ENCODE measurements around the gene SOAT1. TPM values are rescaled to one million over a fixed set of nuclear protein-coding genes. Genes with fewer than 3 reads are reported as not detected.
"Not testable (repeated sequence)": the region's sequence is repeated elsewhere in the genome, so short reads cannot be mapped to it uniquely, and the experiment has no call there.

Gene SOAT1
- polyA plus RNA-seq, 1 of the 3 experiments (the other 2 are of a cell fraction): 8.1 TPM

DNA sequence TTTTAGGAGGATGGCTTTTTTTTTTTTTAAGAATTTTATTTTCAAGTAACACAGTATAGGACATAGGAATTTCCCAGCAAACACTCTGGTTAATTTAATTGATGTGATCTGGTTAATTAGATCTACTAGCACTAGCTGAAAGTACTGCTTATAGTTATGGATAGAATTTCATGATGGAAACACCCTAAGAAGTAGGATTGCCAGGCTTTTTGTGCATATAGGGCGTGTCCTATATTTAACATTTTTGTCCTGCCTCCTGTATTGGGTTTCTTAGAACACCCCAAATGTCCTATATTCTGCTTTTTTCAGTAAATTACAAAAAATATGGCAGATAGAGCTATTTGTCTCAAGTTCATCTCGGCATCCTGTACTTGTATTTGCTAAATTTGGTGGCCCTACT is 58.6 kb downstream of the SOAT1 start:
- DNase-seq: no peak
- H3K4me1 ChIP-seq (ENCODE audit: control insufficient read depth in 1 of 2, insufficient read depth in 2 of 2, low read depth in 1 of 2, low read length in 1 of 2): peaks cover 0 to 5% of the 10 kb centered on the region in 2 experiments; a peak in 2 of 4 replicates
- TF ChIP-seq POLR2AphosphoS5 (IDR thresholded peaks at IDR 0.05; ENCODE audit: low read depth, low read length) (no peak), FOSL2 (IDR thresholded peaks at IDR 0.05; ENCODE audit: borderline replicate concordance, low read depth) (no peak), RCOR1 (IDR thresholded peaks at IDR 0.05; ENCODE audit: low read length) (no peak), MEF2A (IDR thresholded peaks at IDR 0.05; ENCODE audit: borderline replicate concordance, low read depth) (no peak), GABPA (IDR thresholded peaks at IDR 0.05; ENCODE audit: low read depth) (no peak), ELF1 (IDR thresholded peaks at IDR 0.05) (no peak)
- H3F3A ChIP-seq (replicated peaks; ENCODE audit: insufficient read depth): peaks cover 5% of the 10 kb centered on the region
- no peak overlapping the region for H3K9ac ChIP-seq
- no peaks in the 10 kb centered on the region for H3K9me3 ChIP-seq
- no peak overlapping the region for H3K27ac ChIP-seq (ENCODE audit: low read depth in 2 of 2, low read length in 1 of 2)
- H2AFZ ChIP-seq (ENCODE audit: low read depth): no peak overlapping the region
- no peaks in the 10 kb centered on the region for H3K27me3 ChIP-seq (ENCODE audit: insufficient read depth)
- H4K20me1 ChIP-seq (ENCODE audit: insufficient read depth): no peaks in the 10 kb centered on the region
- POLR2A ChIA-PET: no interaction called here
- CTCF ChIA-PET: no interaction called here
- no peak overlapping the region for H3K4me3 ChIP-seq (ENCODE audit: low read depth in 2 of 2, low read length in 1 of 2)
- no peak overlapping the region for H3K4me2 ChIP-seq
- H3K9me2 ChIP-seq: no peaks in the 10 kb centered on the region
- WGBS (ENCODE audit: low lambda C conversion rate): 96% methylated on average over 2 of the region's 2 CpGs
- no peaks in the 10 kb centered on the region for H3K79me2 ChIP-seq (ENCODE audit: insufficient read depth)
- H3K36me3 ChIP-seq (replicated peaks in 1 of 2; ENCODE audit: control insufficient read depth in 1 of 2, insufficient read depth in 2 of 2, low read length in 1 of 2): peaks cover 27 to 56% of the 10 kb centered on the region in 2 experiments

DNA sequence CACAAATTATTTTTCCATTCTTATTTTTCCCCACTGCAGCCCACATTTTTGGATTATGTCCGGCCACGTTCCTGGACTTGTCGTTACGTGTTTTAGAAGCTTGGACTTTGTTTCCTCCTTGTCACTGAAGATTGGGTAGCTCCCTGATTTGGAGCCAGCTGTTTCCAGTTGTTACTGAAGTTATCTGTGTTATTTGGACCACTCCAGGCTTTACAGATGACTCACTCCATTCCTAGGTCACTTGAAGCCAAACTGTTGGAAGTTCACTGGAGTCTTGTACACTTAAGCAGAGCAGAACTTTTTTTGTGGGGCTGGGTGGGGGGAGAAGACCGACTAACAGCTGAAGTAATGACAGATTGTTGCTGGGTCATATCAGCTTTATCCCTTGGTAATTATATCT is 59.9 kb downstream of the SOAT1 start:
- peak; percentile 22; the same call in 1 of the 2 replicates for TF ChIP-seq FOSL2 (IDR thresholded peaks at IDR 0.05; ENCODE audit: borderline replicate concordance, low read depth)
- TF ChIP-seq RXRA (IDR thresholded peaks at IDR 0.05; ENCODE audit: borderline replicate concordance, low read depth): no peak
- TF ChIP-seq TCF12 (IDR thresholded peaks at IDR 0.05): 0 out of 2 replicates have a peak, but pooled peaks have one; percentile 17
- peaks cover 8% of the 10 kb centered on the region for H3F3A ChIP-seq (replicated peaks; ENCODE audit: insufficient read depth)
- DNase-seq: no peak
- peaks cover 27 to 46% of the 10 kb centered on the region in 2 experiments for H3K36me3 ChIP-seq (replicated peaks in 1 of 2; ENCODE audit: control insufficient read depth in 1 of 2, insufficient read depth in 2 of 2, low read length in 1 of 2)
- H3K9ac ChIP-seq: no peak overlapping the region
- H4K20me1 ChIP-seq (ENCODE audit: insufficient read depth): no peaks in the 10 kb centered on the region
- ChIA-PET POLR2A (no interaction called here), CTCF (interaction anchor here (1.5 kb wide), 1 partner anchor 15 kb away, joined by 5 read pairs; no protein-coding TSS in a partner anchor)
- H2AFZ ChIP-seq (ENCODE audit: low read depth): no peak overlapping the region
- no peak overlapping the region for H3K4me2 ChIP-seq
- no peaks in the 10 kb centered on the region for H3K9me2 ChIP-seq
- H3K27ac ChIP-seq (ENCODE audit: low read depth in 2 of 2, low read length in 1 of 2): peak overlapping the region in 1 of 2 experiments; percentile 19; a peak in 2 of 4 replicates
- H3K4me3 ChIP-seq (ENCODE audit: low read depth in 2 of 2, low read length in 1 of 2): no peak overlapping the region
- H3K9me3 ChIP-seq: no peaks in the 10 kb centered on the region
- no peaks in the 10 kb centered on the region for H3K79me2 ChIP-seq (ENCODE audit: insufficient read depth)
- WGBS (ENCODE audit: low lambda C conversion rate): 77% methylated on average over 5 of the region's 5 CpGs
- H3K4me1 ChIP-seq (ENCODE audit: control insufficient read depth in 1 of 2, insufficient read depth in 2 of 2, low read depth in 1 of 2, low read length in 1 of 2): peaks cover 0 to 5% of the 10 kb centered on the region in 2 experiments; a peak in 2 of 4 replicates
- H3K27me3 ChIP-seq (ENCODE audit: insufficient read depth): no peaks in the 10 kb centered on the region

DNA sequence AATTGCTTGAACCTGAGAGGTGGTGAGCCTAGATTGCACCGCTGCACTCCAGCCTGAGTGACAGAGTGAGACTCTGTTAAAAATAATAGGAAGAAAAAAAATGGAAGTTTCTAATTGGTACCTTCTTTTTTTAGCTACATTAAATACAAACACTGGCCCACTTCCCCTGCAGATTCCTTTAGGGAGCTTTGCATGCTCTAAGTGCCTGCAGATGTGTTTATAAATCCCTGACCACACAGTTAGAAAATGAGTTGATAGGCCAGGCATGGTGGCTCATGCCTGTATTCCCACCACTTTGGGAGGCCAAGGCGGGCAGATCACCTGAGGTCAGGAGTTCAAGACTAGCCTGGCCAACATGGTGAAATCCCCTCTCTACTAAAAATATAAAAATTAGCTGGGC is 68.0 kb downstream of the SOAT1 start:
- H3K9me2 ChIP-seq; H3K36me3 ChIP-seq (replicated peaks in 1 of 2; ENCODE audit: control insufficient read depth in 1 of 2, insufficient read depth in 2 of 2, low read length in 1 of 2); DNase-seq; H3K27me3 ChIP-seq (ENCODE audit: insufficient read depth); POLR2A ChIA-PET; H3K9ac ChIP-seq; H3K9me3 ChIP-seq; H3K27ac ChIP-seq (ENCODE audit: low read depth in 2 of 2, low read length in 1 of 2); H3K79me2 ChIP-seq (ENCODE audit: insufficient read depth); H4K20me1 ChIP-seq (ENCODE audit: insufficient read depth); H3K4me3 ChIP-seq (ENCODE audit: low read depth in 2 of 2, low read length in 1 of 2); H3K4me2 ChIP-seq; H2AFZ ChIP-seq (ENCODE audit: low read depth); H3K4me1 ChIP-seq (ENCODE audit: control insufficient read depth in 1 of 2, insufficient read depth in 2 of 2, low read depth in 1 of 2, low read length in 1 of 2): not testable (repeated sequence)
- 100% methylated on average over 2 of the region's 2 CpGs for WGBS (ENCODE audit: low lambda C conversion rate)
- peaks cover 12% of the 10 kb centered on the region for H3F3A ChIP-seq (replicated peaks; ENCODE audit: insufficient read depth)
- CTCF ChIA-PET: interaction anchor here (0.6 to 1.0 kb wide), 3 partner anchors 282 to 824 kb away, joined by 3 to 4 read pairs (median 3); no protein-coding TSS in a partner anchor

All from SK-N-SH (cell line).